NB4 (cell line): Measurements from ENCODE around the gene PRKACG.
A peak's percentile ranks its signal among the peaks of the same experiment; 100 is the strongest.

Source experiments
- DNase-seq: peaks from one replicate; pipeline ENCODE4 v3.0.0; 2010; ENCODE audit warnings: low read depth
- H3K4me3 ChIP-seq: one replicate; pipeline ENCODE4 v1.5.1; 2011; ENCODE audit warnings: mild to moderate bottlenecking, low read depth, low read length, moderate library complexity
- MYC ChIP-seq: IDR thresholded peaks from 2 replicates; pipeline ENCODE4 v1.6.1; 2011; ENCODE audit warnings: low read depth, low read length
- POLR2A ChIP-seq: IDR thresholded peaks from 2 replicates; pipeline ENCODE4 v1.6.1; 2011; ENCODE audit warnings: mild to moderate bottlenecking; ENCODE audit not compliant: insufficient read length; ENCODE audit errors: extremely low read depth
- TF ChIP-seq, protein P1 (sequence below): IDR thresholded peaks from one replicate; pipeline ENCODE4 v1.5.1; 2012; ENCODE audit warnings: low read depth, low read length
- TF ChIP-seq, protein P2 (sequence below): IDR thresholded peaks from 2 replicates; pipeline ENCODE4 v1.6.1; 2011; ENCODE audit warnings: low read depth, low read length

Gene PRKACG

DNA sequence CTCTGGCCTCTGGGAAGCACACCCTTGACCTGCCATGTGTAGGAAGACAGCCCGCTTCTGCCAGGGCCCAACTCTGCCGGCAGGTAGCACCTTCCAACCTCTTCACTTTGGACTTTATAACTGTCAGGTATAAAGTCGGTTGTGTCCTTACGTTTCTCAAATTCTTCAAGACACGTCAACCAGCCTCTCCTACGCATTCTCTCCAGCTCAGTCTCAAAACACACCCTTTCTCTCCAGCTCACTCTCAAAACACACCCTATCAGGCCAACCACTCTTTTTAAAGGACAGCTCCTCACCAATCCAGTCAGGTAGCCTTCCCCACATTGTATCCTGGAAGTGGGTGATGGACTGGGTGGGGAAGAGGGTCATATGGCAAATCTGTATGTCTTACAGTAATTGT is 35.2 kb upstream of the PRKACG start:
- H3K4me3 ChIP-seq, result no peak overlapping the region
- DNase-seq, result no peak
- TF ChIP-seq, protein P1, sequence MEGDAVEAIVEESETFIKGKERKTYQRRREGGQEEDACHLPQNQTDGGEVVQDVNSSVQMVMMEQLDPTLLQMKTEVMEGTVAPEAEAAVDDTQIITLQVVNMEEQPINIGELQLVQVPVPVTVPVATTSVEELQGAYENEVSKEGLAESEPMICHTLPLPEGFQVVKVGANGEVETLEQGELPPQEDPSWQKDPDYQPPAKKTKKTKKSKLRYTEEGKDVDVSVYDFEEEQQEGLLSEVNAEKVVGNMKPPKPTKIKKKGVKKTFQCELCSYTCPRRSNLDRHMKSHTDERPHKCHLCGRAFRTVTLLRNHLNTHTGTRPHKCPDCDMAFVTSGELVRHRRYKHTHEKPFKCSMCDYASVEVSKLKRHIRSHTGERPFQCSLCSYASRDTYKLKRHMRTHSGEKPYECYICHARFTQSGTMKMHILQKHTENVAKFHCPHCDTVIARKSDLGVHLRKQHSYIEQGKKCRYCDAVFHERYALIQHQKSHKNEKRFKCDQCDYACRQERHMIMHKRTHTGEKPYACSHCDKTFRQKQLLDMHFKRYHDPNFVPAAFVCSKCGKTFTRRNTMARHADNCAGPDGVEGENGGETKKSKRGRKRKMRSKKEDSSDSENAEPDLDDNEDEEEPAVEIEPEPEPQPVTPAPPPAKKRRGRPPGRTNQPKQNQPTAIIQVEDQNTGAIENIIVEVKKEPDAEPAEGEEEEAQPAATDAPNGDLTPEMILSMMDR, result no peak
- TF ChIP-seq POLR2A (no peak), MYC (no peak)
- TF ChIP-seq, protein P2, sequence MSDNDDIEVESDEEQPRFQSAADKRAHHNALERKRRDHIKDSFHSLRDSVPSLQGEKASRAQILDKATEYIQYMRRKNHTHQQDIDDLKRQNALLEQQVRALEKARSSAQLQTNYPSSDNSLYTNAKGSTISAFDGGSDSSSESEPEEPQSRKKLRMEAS, result no peak

DNA sequence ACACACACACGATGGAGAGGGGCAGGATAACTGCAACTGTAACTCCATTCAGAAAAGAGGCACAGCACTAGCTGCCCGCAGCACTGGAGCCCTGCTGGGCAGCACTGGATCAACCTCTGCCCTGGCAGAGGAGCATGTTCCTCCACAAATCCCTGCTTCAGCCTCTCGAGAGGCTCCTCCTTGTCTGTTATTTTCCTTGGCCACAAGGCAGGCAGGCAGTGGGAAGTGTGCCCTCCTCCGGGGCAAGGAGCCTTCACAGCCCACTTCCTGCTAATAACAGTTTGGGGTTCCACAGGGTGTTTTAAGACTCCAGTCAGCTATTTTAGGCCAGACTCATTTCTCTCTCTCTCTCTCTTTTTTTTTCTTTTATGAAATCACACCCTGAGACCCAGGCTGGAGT is 33.5 kb upstream of the PRKACG start:
- TF ChIP-seq, protein P1, result no peak
- TF ChIP-seq, protein P2, result no peak
- no peak for TF ChIP-seq POLR2A
- TF ChIP-seq MYC, result no peak
- H3K4me3 ChIP-seq, result no peak overlapping the region
- peak; percentile 2 for DNase-seq

DNA sequence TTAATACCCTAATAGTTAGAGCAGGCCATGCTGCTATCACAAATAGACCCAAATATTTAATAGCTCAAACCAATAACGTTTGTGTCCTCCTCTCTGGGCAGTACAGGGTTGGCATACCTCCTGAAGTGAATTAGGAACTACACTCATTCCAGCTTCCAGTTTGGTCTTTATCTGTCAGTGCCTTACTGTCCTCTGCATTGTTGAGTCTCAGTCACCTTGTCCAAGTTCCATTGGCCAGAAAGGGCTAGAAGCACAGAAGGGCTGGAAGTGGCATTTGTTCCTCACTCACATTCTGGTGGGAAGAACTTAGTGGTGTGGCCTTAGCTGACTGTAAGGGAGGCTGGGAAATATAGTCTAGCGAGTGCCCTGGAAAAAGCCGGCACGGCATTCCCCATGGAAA is 32.8 kb upstream of the PRKACG start:
- DNase-seq, result no peak
- H3K4me3 ChIP-seq, result no peak overlapping the region
- no peak for TF ChIP-seq MYC
- TF ChIP-seq, protein P2, result no peak
- TF ChIP-seq POLR2A, result no peak
- TF ChIP-seq, protein P1, result no peak

DNA sequence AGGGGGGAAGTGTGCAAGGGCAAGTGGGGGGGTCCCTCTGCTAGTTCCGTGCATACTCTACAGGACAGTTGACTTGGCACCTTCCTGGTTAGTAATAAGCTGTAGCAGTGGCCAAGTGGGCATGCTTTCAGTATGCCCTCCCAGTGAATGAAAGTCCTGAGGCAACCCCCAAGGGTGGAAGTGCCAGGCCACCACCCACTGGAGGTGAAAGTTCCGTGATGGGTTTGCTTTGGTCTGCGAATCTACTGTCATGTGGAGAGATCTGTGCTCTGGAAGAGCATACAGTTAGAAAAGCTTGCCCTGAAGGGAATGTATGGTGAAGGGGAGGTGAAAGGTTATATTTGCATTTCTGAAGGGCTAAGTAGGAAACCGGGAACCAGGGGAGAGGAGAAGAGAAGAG is 31.9 kb upstream of the PRKACG start:
- no peak for TF ChIP-seq MYC
- TF ChIP-seq, protein P2, result no peak
- TF ChIP-seq, protein P1, result no peak
- no peak for TF ChIP-seq POLR2A
- DNase-seq, result no peak
- no peak overlapping the region for H3K4me3 ChIP-seq

DNA sequence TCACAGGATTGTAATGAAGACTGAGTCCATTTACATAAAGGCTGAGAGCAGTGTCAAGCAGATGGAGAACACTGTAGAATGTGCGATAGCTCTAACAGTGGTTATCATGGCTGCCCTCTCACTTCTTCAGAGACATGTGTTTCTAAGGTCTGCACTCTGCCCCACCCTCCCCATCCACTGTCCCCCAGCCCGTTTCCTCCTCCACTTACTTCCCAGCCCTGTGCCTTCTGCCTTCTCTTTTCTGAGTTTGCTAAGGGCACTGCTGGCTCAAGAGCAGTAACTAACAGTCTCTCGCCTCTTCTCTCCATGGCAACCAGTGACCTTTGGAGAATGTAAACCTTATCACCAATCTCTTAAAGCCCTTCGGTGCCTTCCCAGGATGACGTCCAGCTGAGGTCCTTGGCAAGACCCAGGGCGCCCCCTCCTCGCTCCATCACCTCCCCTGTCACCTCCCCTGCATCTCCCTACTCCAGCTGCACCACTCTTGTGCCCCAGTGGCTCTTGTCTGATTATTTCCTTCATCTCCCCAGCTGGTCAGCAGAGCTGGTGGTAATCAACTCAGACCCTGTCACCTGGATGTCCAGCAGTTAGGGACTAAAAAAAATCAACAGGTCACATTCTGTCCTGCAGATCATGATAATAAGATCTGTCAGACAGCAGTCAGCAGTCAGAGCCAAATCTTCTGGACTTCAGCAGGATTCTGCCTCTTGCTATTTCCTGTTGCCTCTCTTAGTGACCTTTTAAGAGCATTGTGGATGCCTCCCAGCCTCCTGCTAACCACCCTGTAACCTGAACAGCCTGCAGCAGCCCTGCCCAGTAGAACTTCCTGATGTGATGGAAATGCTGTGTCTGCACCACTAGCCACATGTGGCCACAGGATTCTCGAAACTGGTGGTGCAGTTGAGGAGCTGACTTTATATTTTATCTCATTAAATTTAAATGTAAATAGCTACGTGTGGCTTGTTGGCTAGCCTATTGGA is 30.6 kb upstream of the PRKACG start:
- DNase-seq, result peak; percentile 2
- H3K4me3 ChIP-seq, result no peak overlapping the region
- no peak for TF ChIP-seq POLR2A
- TF ChIP-seq MYC, result no peak
- TF ChIP-seq, protein P1, result no peak
- TF ChIP-seq, protein P2, result no peak
